HFF-Myc (cell line): Measurements from ENCODE around the gene ERG.

ENCODE experiments used
- DNase-seq: peaks from one replicate; pipeline ENCODE4 v3.0.0-alpha.2; 2011; ENCODE audit warnings: low read depth; ENCODE audit errors: extremely low read depth
- H3K4me3 ChIP-seq: replicated peaks from 2 replicates; pipeline ENCODE4 v1.5.1; 2011; ENCODE audit warnings: low read depth, mild to moderate bottlenecking, control low read depth, low read length
- CTCF ChIP-seq: IDR thresholded peaks from 2 replicates; pipeline ENCODE4 v1.5.1; 2012; ENCODE audit warnings: mild to moderate bottlenecking, low read depth, low read length, control low read depth; ENCODE audit errors: missing control alignments

The ERG gene

GRCh38 chr21:38404177-38404576, 94.1 kb downstream of the ERG start:
- no peak for DNase-seq
- H3K4me3 ChIP-seq, result no peak overlapping the region
- TF ChIP-seq CTCF, result no peak

- no peak overlapping the region for H3K4me3 ChIP-seq
- no peak for DNase-seq
- TF ChIP-seq CTCF, result no peak
These were observed 95.5 kb downstream of the ERG start for GRCh38 chr21:38402795-38403194.

GRCh38 chr21:38402291-38402690, 96.0 kb downstream of the ERG start:
- no peak for DNase-seq
- no peak overlapping the region for H3K4me3 ChIP-seq
- no peak for TF ChIP-seq CTCF

DNA sequence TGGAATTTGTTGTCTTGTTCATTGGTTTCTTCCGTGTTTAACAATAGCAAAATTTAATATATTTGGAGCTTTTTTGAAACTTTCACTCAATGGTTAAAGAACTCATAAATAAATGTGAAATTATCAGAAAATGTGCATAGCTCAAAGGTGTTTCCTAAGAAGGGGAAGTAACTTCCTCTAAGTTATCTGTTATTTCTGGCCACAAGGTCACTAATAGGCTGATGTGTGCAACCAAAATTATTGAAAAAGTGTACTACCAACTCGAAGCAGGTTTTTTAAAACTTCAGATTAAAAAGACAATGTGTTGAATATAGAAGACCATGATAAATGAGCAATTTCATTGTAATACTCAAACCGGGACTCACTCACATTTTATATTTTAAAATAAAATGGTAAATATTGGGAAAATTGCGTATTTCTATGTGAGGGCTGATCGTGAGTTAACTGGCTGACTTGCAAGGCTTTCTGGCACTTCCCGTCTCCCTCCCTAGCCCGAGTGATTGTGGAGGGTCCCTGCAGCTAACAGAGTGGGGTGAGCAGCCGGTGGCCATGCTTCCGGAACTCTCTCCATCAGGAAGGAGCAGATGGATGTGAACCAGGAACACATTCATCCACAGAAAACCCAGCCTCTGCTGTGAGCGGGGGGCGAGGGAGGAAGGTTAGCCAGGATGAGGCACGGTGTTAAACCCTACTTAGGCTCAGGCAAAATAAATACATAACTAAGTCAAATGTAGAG, 96.9 kb downstream of the ERG start:
- no peak for DNase-seq
- TF ChIP-seq CTCF, result no peak
- no peak overlapping the region for H3K4me3 ChIP-seq

DNA sequence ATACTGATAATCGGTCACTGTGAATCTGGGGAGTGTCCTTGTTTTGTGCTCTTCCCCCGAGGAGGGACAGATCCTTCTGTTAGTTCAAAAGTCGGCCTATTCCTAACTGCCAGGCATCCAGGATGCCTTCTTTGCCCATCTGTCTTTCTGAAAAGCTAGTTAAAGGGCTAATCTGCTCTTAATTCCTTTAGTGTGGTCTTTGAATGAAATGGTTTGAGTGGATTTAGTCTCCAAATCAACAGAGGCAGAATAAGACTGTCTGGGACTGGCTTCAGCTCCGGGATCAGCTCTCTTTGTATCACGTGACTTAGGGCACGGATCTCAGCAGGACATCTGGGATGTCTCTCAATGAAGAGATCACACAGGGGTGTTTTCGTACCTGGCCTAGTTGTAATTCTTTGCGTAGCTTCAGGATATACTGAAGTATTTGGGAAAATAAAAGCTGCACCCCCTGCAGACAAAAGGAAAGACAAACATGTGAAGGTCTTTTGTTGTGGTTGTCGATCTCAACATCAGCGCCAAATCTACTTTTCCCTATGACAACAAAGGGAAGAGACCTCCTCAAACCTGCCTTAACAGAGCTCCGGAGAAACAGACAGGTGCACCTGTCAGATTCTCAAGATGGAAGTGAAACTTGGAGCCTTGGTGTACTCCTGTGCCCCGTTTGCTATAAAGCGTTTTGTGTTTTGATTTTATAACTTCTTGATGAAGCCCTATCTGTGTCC, 97.9 kb downstream of the ERG start:
- no peak for TF ChIP-seq CTCF
- no peak for DNase-seq
- H3K4me3 ChIP-seq, result no peak overlapping the region

DNA sequence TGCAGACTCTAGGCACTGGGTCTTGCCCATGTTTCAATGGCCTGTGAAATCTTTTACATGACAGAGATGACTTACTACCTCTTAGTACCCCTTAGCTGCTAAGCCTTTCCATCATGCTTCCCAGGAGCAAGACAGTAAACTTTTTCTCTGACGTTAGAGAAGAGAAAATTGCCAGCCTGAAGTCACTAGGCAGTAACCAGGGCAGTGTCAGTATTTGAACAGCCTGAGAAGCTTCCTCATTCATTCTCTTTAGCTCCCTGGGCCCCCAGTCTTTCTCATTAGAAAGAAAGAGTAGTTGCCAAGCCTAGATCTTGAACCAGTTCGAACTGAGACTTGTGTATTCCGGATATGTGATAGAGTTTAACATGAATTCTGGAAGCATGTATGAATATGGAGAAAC, 99.2 kb downstream of the ERG start:
- H3K4me3 ChIP-seq, result no peak overlapping the region
- DNase-seq, result no peak
- TF ChIP-seq CTCF, result no peak
